Stimulated activated effector memory CD8-positive, alpha-beta T cell treated with anti-CD3 and anti-CD28 coated beads, Interleukin-12 subunit alpha, Interleukin-12 subunit beta, amount 100 ng/mL, for 72 hours (primary cell): ENCODE data around the gene CDKN2B.
"Not testable (repeated sequence)": the region's sequence is repeated elsewhere in the genome, so short reads cannot be mapped to it uniquely, and the experiment has no call there.

Source experiments
- ATAC-seq: fragments of 150-1000 bp; cut with Tn5 transposase; 2 replicates; pipeline ENCODE4 v1.10.0; 2021
- DNase-seq, 2 donors: peaks; one replicate each; pipeline ENCODE4 v3.0.0; 2021 to 2022; ENCODE audit warnings: low spot score in 2 of 2
- H3K27ac Mint-ChIP-seq: one replicate; pipeline ENCODE4 v1.8.0; 2022; ENCODE audit warnings: mild to moderate bottlenecking, mixed read lengths
- H3K36me3 Mint-ChIP-seq: one replicate; pipeline ENCODE4 v1.8.0; 2022; ENCODE audit warnings: mild to moderate bottlenecking, mixed read lengths
- H3K4me1 Mint-ChIP-seq: one replicate; pipeline ENCODE4 v1.8.0; 2022; ENCODE audit warnings: mixed read lengths
- H3K4me3 Mint-ChIP-seq: one replicate; pipeline ENCODE4 v1.8.0; 2022; ENCODE audit warnings: mild to moderate bottlenecking, mixed read lengths
- H3K9me3 Mint-ChIP-seq: one replicate; pipeline ENCODE4 v1.8.0; 2022; ENCODE audit warnings: mixed read lengths

CDKN2B gene

GRCh38 chr9:22008717-22009505 lies at the start of gene CDKN2B:
CDKN2B (minus strand) TSS chr9:22009305; CDS start chr9:22008953, 352 bp downstream.
- H3K27ac Mint-ChIP-seq: no peak within 1 kb of the TSS
- ATAC-seq (peak; percentile 94), DNase-seq (peak; percentile 87 to 88)
- peaks cover 15% of the 10 kb centered on the region for H3K4me1 Mint-ChIP-seq
- no peaks in the 10 kb centered on the region for H3K9me3 Mint-ChIP-seq
- H3K36me3 Mint-ChIP-seq: peaks cover 7% of the 10 kb centered on the region
- H3K4me3 Mint-ChIP-seq: peak within 1 kb of the TSS; percentile 92

- not testable (repeated sequence) for H3K27ac Mint-ChIP-seq, H3K4me1 Mint-ChIP-seq, ATAC-seq, H3K4me3 Mint-ChIP-seq, H3K36me3 Mint-ChIP-seq, H3K9me3 Mint-ChIP-seq, DNase-seq
Measured at GRCh38 chr9:22057972-22058371, 48.9 kb upstream of the CDKN2B start.

DNA sequence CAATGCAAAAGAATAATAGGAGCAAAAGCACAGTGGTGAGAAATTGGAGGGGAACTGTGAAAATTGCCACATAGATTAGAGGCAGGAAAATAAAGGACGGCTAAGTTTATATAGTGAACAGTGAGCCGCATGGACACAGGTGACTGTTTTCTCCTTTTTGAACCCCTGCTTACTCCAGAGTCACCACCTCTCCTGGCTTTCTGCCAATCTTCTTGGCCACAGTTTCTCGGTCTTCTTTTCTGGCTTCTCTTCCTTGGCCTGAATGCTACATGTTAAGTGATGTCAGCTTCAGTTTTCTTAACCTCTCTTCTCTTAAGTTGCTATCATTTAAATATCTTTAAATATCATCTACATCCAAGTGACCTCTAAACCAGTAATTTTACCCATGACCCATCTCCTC lies 47.3 kb upstream of the CDKN2B start:
- no peak overlapping the region for H3K27ac Mint-ChIP-seq
- H3K4me1 Mint-ChIP-seq: peaks cover 21% of the 10 kb centered on the region
- no peak overlapping the region for H3K4me3 Mint-ChIP-seq
- no peak for ATAC-seq
- no peaks in the 10 kb centered on the region for H3K9me3 Mint-ChIP-seq
- no peak for DNase-seq
- no peaks in the 10 kb centered on the region for H3K36me3 Mint-ChIP-seq

- H3K36me3 Mint-ChIP-seq: no peaks in the 10 kb centered on the region
- DNase-seq (no peak), ATAC-seq (no peak)
- peaks cover 28% of the 10 kb centered on the region for H3K4me1 Mint-ChIP-seq
- no peak overlapping the region for H3K27ac Mint-ChIP-seq
- H3K4me3 Mint-ChIP-seq: no peak overlapping the region
- no peaks in the 10 kb centered on the region for H3K9me3 Mint-ChIP-seq
Measured at GRCh38 chr9:22055090-22055489, 46.0 kb upstream of the CDKN2B start.

GRCh38 chr9:22054529-22054928 lies 45.4 kb upstream of the CDKN2B start:
- peaks cover 28% of the 10 kb centered on the region for H3K4me1 Mint-ChIP-seq
- ATAC-seq: no peak

GRCh38 chr9:22054076-22054475 lies 45.0 kb upstream of the CDKN2B start:
- Mint-ChIP-seq H3K27ac (no peak overlapping the region), H3K9me3 (no peaks in the 10 kb centered on the region), H3K4me1 (peaks cover 28% of the 10 kb centered on the region), H3K36me3 (no peaks in the 10 kb centered on the region), H3K4me3 (no peak overlapping the region)
- DNase-seq: no peak
- ATAC-seq: no peak

More at GRCh38 chr9:22054529-22054928, 45.4 kb upstream of the CDKN2B start:
- DNase-seq: no peak
- Mint-ChIP-seq H3K4me3 (no peak overlapping the region), H3K27ac (no peak overlapping the region), H3K9me3 (no peaks in the 10 kb centered on the region), H3K36me3 (no peaks in the 10 kb centered on the region)

- ATAC-seq (no peak), DNase-seq (no peak)
- peaks cover 28% of the 10 kb centered on the region for H3K4me1 Mint-ChIP-seq
- H3K4me3 Mint-ChIP-seq: no peak overlapping the region
- no peaks in the 10 kb centered on the region for H3K36me3 Mint-ChIP-seq
- no peak overlapping the region for H3K27ac Mint-ChIP-seq
- no peaks in the 10 kb centered on the region for H3K9me3 Mint-ChIP-seq
Measured at GRCh38 chr9:22053178-22053577, 44.1 kb upstream of the CDKN2B start.

DNA sequence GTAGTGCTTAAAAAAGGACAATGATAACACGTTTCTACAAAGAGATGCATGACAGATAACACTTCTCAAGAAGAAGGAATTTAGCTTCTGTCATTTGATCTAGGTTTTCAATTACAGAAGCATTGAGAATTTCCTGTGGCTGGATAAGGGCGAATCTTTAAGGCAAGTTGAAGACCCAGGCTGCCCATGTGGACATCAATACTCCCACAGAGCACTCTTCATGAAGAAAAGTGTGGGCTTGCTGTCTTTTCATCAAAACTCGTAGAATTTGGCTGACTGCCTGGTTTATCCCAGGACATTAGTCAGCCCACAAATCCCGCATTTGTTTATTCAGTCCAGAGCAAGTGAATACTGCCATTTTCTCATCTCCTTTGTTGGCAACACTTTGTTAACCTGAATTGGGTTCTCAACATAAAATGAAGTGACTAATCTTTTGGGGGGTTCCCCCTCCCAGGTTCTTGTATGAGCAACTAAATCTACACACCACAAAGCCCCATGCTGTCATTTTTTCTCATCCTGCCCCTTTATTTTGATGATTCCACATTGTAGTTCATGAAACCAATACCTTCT lies 43.4 kb upstream of the CDKN2B start:
- H3K27ac Mint-ChIP-seq: no peak overlapping the region
- DNase-seq: peak; percentile 9 to 53
- ATAC-seq: peak; percentile 99

GRCh38 chr9:22050924-22051323 lies 41.8 kb upstream of the CDKN2B start:
- Mint-ChIP-seq H3K4me3 (peak overlapping the region; percentile 23), H3K4me1 (peaks cover 28% of the 10 kb centered on the region), H3K9me3 (no peaks in the 10 kb centered on the region), H3K27ac (no peak overlapping the region), H3K36me3 (no peaks in the 10 kb centered on the region)
- DNase-seq (no peak), ATAC-seq (peak; percentile 51)

More for the DNA sequence above, 43.4 kb upstream of the CDKN2B start:
- Mint-ChIP-seq H3K4me3 (no peak overlapping the region), H3K36me3 (no peaks in the 10 kb centered on the region), H3K9me3 (no peaks in the 10 kb centered on the region), H3K4me1 (peaks cover 28% of the 10 kb centered on the region)

DNA sequence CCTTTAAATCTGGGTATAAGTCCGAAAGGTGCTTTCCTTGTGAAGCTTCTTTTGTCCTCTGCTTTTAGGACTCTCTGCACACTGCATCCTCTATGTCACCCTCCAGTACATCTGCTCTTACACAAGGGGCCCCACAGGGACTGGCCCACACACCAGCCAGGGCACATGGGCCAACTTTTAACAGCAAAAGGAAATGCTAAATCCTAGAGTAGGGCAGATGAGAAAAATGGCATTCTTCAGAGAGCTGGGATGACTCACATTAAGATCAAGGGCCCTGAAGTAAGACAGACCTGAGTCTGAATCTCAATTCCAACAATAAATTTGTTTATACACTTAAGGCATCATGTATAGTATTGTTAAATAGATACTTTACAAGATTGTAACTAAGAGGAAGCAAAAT lies 40.3 kb upstream of the CDKN2B start:
- Mint-ChIP-seq H3K4me3 (no peak overlapping the region), H3K27ac (no peak overlapping the region), H3K4me1 (peaks cover 28% of the 10 kb centered on the region), H3K36me3 (no peaks in the 10 kb centered on the region), H3K9me3 (no peaks in the 10 kb centered on the region)
- ATAC-seq (no peak), DNase-seq (no peak)

- H3K36me3 Mint-ChIP-seq: no peaks in the 10 kb centered on the region
- no peak overlapping the region for H3K4me3 Mint-ChIP-seq
- DNase-seq (no peak), ATAC-seq (no peak)
- H3K4me1 Mint-ChIP-seq: peaks cover 17% of the 10 kb centered on the region
- H3K9me3 Mint-ChIP-seq: no peaks in the 10 kb centered on the region
- H3K27ac Mint-ChIP-seq: no peak overlapping the region
Measured at GRCh38 chr9:22047596-22047995, 38.5 kb upstream of the CDKN2B start.

GRCh38 chr9:22046243-22046885 lies 37.3 kb upstream of the CDKN2B start:
- H3K9me3 Mint-ChIP-seq: no peaks in the 10 kb centered on the region
- H3K4me3 Mint-ChIP-seq: no peak overlapping the region
- ATAC-seq (no peak), DNase-seq (no peak)
- no peak overlapping the region for H3K27ac Mint-ChIP-seq
- peaks cover 7% of the 10 kb centered on the region for H3K4me1 Mint-ChIP-seq
- H3K36me3 Mint-ChIP-seq: no peaks in the 10 kb centered on the region

GRCh38 chr9:22045423-22045822 lies 36.3 kb upstream of the CDKN2B start:
- H3K4me1 Mint-ChIP-seq: peaks cover 7% of the 10 kb centered on the region
- ATAC-seq (no peak), DNase-seq (no peak)
- no peak overlapping the region for H3K4me3 Mint-ChIP-seq
- no peak overlapping the region for H3K27ac Mint-ChIP-seq
- H3K9me3 Mint-ChIP-seq: no peaks in the 10 kb centered on the region
- H3K36me3 Mint-ChIP-seq: no peaks in the 10 kb centered on the region

DNA sequence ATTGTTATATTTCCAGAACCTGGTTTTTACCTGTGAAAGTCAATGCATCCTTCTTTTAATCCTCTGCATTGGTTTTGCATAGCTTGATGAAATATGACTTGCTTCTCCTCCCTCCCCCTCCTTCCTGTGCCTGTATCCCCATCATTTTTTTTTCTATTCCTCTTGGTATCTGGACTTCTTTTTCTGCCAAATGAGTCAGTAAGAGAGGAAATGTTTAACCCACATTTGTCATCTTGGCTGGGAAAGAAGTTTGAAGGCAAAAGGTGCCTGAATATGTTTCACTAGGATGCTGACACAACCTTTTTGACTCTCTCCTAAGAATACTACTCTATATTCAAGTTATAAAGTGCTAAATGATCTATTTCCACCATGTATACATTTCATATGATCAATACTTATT lies 35.5 kb upstream of the CDKN2B start:
- Mint-ChIP-seq H3K4me1 (peaks cover 7% of the 10 kb centered on the region), H3K9me3 (no peaks in the 10 kb centered on the region), H3K36me3 (no peaks in the 10 kb centered on the region), H3K27ac (no peak overlapping the region), H3K4me3 (no peak overlapping the region)
- ATAC-seq (no peak), DNase-seq (no peak)

DNA sequence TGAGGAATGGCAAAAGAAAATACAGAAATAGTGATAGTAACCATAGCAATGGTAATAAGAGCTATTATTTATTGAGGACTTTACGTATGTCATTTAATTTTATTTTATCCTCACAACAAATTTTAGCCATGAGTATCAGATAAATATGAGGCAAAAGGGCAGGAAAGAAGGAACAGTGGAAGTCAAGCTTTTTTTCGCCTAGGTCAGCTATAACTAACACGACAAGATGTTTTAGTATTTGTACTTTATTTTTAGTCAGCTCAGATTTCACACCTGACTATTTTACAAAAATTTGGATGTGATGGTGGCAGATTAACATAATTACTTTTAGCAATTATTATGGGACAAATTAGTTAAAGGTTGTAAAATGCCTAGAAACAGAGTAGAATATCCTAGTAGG lies 34.8 kb upstream of the CDKN2B start:
- Mint-ChIP-seq H3K27ac (no peak overlapping the region), H3K4me1 (peaks cover 7% of the 10 kb centered on the region)
- ATAC-seq: no peak

DNA sequence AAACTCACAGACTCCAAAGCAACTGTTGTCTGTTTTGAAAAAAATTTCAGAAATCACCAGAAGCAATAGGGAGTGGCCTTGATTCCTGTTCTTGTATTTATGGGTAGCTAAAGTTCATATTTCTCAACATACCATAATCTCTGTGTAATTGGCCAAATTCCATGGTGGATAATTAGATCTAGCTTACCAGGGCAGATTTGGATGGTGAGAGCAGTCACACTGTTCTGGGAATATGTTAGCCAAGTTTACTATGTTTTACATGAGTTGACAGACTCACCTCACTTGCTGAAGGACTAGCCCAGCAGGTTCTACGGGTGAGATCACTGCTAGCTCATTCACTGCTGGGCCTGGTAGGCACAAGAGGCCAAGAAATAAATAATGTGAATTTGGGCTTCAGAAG lies 32.7 kb upstream of the CDKN2B start:
- DNase-seq (no peak), ATAC-seq (no peak)
- H3K4me3 Mint-ChIP-seq: no peak overlapping the region
- H3K4me1 Mint-ChIP-seq: peaks cover 7% of the 10 kb centered on the region
- no peaks in the 10 kb centered on the region for H3K36me3 Mint-ChIP-seq
- H3K27ac Mint-ChIP-seq: no peak overlapping the region
- H3K9me3 Mint-ChIP-seq: no peaks in the 10 kb centered on the region

More for the DNA sequence above, 34.8 kb upstream of the CDKN2B start:
- Mint-ChIP-seq H3K4me3 (no peak overlapping the region), H3K36me3 (no peaks in the 10 kb centered on the region), H3K9me3 (no peaks in the 10 kb centered on the region)
- no peak for DNase-seq
